CD4-positive, CD25-positive, alpha-beta regulatory T cell (primary cell): ENCODE results near the gene PAM16. TPM values are rescaled to one million over a fixed set of nuclear protein-coding genes. Genes with fewer than 3 reads are reported as not detected.

ENCODE experiments used
- ATAC-seq, 2 donors: fragments of 150-1000 bp; cut with Tn5 transposase; one replicate each; pipeline ENCODE4 v1.10.0; 2021; ENCODE audit warnings: low read depth in 2 of 2, moderate number of reproducible peaks in 2 of 2, moderate library complexity in 1 of 2
- DNase-seq, 3 donors: peaks; one replicate each; pipeline versions ENCODE4 v3.0.0 to v3.0.0-alpha.2; 2012 to 2022; ENCODE audit warnings: mixed read lengths in 1 of 3
- H3K27ac ChIP-seq: one replicate; pipeline ENCODE4 v1.7.0; 2013; ENCODE audit warnings: mild to moderate bottlenecking, low read length; ENCODE audit not compliant: insufficient read depth, poor library complexity, severe bottlenecking
- H3K27me3 ChIP-seq: one replicate; pipeline ENCODE4 v1.7.0; 2013; ENCODE audit warnings: low read length; ENCODE audit not compliant: control insufficient read depth, insufficient read depth
- H3K36me3 ChIP-seq: one replicate; pipeline ENCODE4 v1.7.0; 2013; ENCODE audit warnings: mild to moderate bottlenecking, low read length, moderate library complexity; ENCODE audit not compliant: control insufficient read depth, insufficient read depth
- H3K4me1 ChIP-seq: 2 replicates; pipeline ENCODE4 v1.7.0; 2013; ENCODE audit warnings: mild to moderate bottlenecking, low read length; ENCODE audit not compliant: insufficient read depth, control insufficient read depth, poor library complexity, severe bottlenecking
- H3K4me3 ChIP-seq: one replicate; pipeline ENCODE4 v1.7.0; 2013; ENCODE audit warnings: low read depth, mild to moderate bottlenecking, low read length, moderate library complexity
- H3K9me3 ChIP-seq, 2 experiments: 1 replicate in 1 of 2; 2 replicates in 1 of 2; pipeline ENCODE4 v1.7.0; 2013; ENCODE audit warnings: low read length in 2 of 2, mild to moderate bottlenecking in 1 of 2, moderate library complexity in 1 of 2; ENCODE audit not compliant: control insufficient read depth in 2 of 2
- H3K27ac Mint-ChIP-seq, 3 donors: one replicate each; pipeline ENCODE4 v1.8.0; 2020 to 2022; ENCODE audit warnings: mild to moderate bottlenecking in 3 of 3, mixed read lengths in 3 of 3, moderate library complexity in 2 of 3
- H3K27me3 Mint-ChIP-seq: one replicate; pipeline ENCODE4 v1.8.0; 2022; ENCODE audit warnings: mild to moderate bottlenecking, mixed read lengths
- H3K36me3 Mint-ChIP-seq: one replicate; pipeline ENCODE4 v1.8.0; 2020; ENCODE audit warnings: mixed read lengths
- H3K4me1 Mint-ChIP-seq, 4 donors: one replicate each; pipeline ENCODE4 v1.8.0; 2020 to 2022; ENCODE audit warnings: mixed read lengths in 4 of 4, mild to moderate bottlenecking in 1 of 4
- H3K4me3 Mint-ChIP-seq, 4 donors: one replicate each; pipeline ENCODE4 v1.8.0; 2020 to 2022; ENCODE audit warnings: mild to moderate bottlenecking in 4 of 4, mixed read lengths in 4 of 4, moderate library complexity in 3 of 4
- H3K9me3 Mint-ChIP-seq, 7 donors: one replicate each; pipeline ENCODE4 v1.8.0; 2020 to 2022; ENCODE audit warnings: mixed read lengths in 7 of 7, mild to moderate bottlenecking in 3 of 7, moderate library complexity in 2 of 7
- polyA plus RNA-seq, 4 donors: library from polyadenylated mRNA; unstranded; fragments of 300-500 nt; fragmentation: Illumina TruSeq; gene quantifications; one replicate each; pipeline ENCODE4 v1.2.3, GENCODE V29; 2021
- total RNA-seq: library from RNA; stranded (reverse); gene quantifications from one replicate; pipeline ENCODE4 v1.2.3, GENCODE V29; 2022

PAM16 gene
- total and polyA plus RNA-seq, 5 donors from 2014 or later: 26.2 to 44.9 (median 39.6) TPM

GRCh38 chr16:4306470-4307214 lies 44.5 kb downstream of the PAM16 start:
- Histone ChIP-seq H3K4me3 (peak overlapping the region; percentile 85), H3K4me1 (peaks cover 25% of the 10 kb centered on the region)

DNA sequence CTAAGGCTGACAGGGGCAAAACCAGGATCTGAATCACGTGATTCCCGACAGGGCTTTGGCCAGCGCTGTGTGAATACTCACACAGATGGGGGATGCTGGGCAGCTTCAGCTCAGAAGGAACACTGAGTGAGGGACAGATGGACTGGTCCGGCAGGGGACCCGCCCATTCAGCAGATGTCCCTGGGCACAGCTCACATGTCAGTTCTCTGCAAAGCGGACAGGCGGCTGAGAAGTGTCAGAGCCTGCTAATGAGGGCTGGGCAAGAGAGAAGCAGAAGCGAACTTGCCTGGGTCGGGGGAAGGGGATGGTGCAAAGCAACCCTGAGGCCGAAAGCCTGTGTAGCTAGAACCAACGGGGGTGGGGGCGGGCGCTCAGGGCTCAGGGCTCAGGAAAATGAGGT lies 47.1 kb downstream of the PAM16 start:
- no peak overlapping the region for H3K27ac ChIP-seq
- DNase-seq: no peak
- Mint-ChIP-seq H3K9me3 (no peaks in the 10 kb centered on the region), H3K27me3 (no peaks in the 10 kb centered on the region), H3K4me3 (no peak overlapping the region), H3K36me3 (peaks cover 3% of the 10 kb centered on the region), H3K4me1 (peaks cover 0 to 33% (median 14%) of the 10 kb centered on the region in 4 donors), H3K27ac (no peak overlapping the region)
- ATAC-seq: no peak
- H3K27me3 ChIP-seq: no peaks in the 10 kb centered on the region
- H3K36me3 ChIP-seq: peaks cover 2% of the 10 kb centered on the region
- no peaks in the 10 kb centered on the region for H3K9me3 ChIP-seq
- H3K4me1 ChIP-seq: peaks cover 25% of the 10 kb centered on the region
- no peak overlapping the region for H3K4me3 ChIP-seq

More at GRCh38 chr16:4306470-4307214, 44.5 kb downstream of the PAM16 start:
- DNase-seq: peak; percentile 39 to 71 (median 45)
- no peaks in the 10 kb centered on the region for H3K36me3 Mint-ChIP-seq
- H3K9me3 Mint-ChIP-seq: no peaks in the 10 kb centered on the region
- H3K9me3 ChIP-seq: no peaks in the 10 kb centered on the region
- H3K27me3 Mint-ChIP-seq: no peaks in the 10 kb centered on the region
- peak in 1 of 2 donors; percentile 4 for ATAC-seq
- H3K36me3 ChIP-seq: no peaks in the 10 kb centered on the region
- H3K27me3 ChIP-seq: no peaks in the 10 kb centered on the region
- peak overlapping the region; percentile 85 to 94 (median 92) for H3K4me3 Mint-ChIP-seq
- H3K27ac ChIP-seq: peak overlapping the region; percentile 90
- H3K4me1 Mint-ChIP-seq: peaks cover 0 to 35% (median 12%) of the 10 kb centered on the region in 4 donors
- peak overlapping the region; percentile 95 to 98 (median 96) for H3K27ac Mint-ChIP-seq

DNA sequence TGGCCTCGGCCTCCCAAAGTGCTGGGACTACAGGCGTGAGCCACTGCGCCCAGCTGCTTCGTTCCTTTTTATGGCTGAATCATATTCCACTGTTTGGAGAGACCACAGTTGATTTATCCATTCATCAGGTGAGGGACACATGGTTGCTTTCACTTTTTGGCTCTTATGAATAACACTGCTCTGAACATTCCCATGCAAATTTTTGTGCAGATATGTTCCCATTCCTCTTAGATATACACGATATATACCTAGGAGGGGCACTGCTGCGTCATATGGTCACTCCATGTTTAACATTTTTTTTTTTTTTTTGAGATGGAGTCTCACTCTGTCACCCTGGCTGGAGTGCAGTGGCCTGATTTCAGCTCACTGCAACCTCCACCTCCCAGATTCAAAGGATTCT lies 49.2 kb downstream of the PAM16 start:
- Histone ChIP-seq H3K27me3 (no peaks in the 10 kb centered on the region), H3K4me3 (no peak overlapping the region), H3K36me3 (peaks cover 2% of the 10 kb centered on the region), H3K4me1 (peaks cover 17% of the 10 kb centered on the region), H3K27ac (no peak overlapping the region), H3K9me3 (no peaks in the 10 kb centered on the region)
- H3K4me3 Mint-ChIP-seq: no peak overlapping the region
- H3K36me3 Mint-ChIP-seq: peaks cover 3% of the 10 kb centered on the region
- H3K27me3 Mint-ChIP-seq: no peaks in the 10 kb centered on the region
- H3K9me3 Mint-ChIP-seq: no peaks in the 10 kb centered on the region
- H3K27ac Mint-ChIP-seq: no peak overlapping the region
- DNase-seq (no peak), ATAC-seq (no peak)
- peaks cover 0 to 27% (median 12%) of the 10 kb centered on the region in 4 donors for H3K4me1 Mint-ChIP-seq

- Mint-ChIP-seq H3K9me3 (no peaks in the 10 kb centered on the region), H3K4me1 (peaks cover 0 to 19% (median 7%) of the 10 kb centered on the region in 4 donors), H3K4me3 (no peak overlapping the region), H3K27ac (no peak overlapping the region), H3K27me3 (no peaks in the 10 kb centered on the region), H3K36me3 (peaks cover 3% of the 10 kb centered on the region)
- Histone ChIP-seq H3K4me1 (peaks cover 9% of the 10 kb centered on the region), H3K27ac (no peak overlapping the region), H3K27me3 (no peaks in the 10 kb centered on the region), H3K36me3 (peaks cover 2% of the 10 kb centered on the region), H3K4me3 (no peak overlapping the region), H3K9me3 (no peaks in the 10 kb centered on the region)
- no peak for DNase-seq
- ATAC-seq: no peak
These were observed 49.9 kb downstream of the PAM16 start for GRCh38 chr16:4301177-4301576.

DNA sequence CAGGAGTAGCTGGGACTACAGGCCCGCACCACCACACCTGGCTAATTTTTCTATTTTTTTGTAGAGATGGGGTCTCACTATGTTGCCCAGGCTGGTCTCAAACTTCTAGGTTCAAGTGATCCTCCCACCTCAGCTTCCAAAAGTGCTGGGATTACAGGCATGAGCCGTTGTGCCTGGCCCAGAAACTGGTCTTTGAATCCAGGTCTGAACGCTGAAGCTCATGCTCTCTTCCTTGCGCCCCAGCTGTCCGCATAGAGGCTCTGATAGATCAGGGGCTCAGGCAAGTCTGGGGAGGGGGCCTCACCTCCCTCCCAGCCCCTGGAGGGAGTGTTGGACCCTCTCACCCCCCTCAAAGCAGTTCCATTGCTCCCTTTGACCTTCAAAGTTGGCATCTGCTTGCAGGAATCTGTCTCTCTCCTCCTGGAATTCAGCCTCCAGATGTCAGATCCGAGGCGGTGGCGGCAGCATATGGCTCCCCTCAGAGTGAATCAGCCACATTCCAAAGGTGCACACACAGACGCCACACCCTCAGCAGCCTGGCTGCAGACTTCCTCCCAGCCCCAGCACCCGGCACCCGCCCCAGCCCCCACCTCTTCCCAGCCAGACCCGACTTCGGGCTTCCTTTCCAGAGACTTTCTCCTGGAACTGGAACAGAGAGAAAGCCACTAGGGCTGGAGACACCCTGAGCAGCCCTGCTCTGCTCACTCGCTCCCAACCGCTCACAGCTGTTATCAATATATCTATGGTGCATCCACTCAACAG lies 52.2 kb downstream of the PAM16 start:
- H3K27ac Mint-ChIP-seq: peak overlapping the region in 1 of 3 donors; percentile 89
- peaks cover 0 to 4% (median 1%) of the 10 kb centered on the region in 4 donors for H3K4me1 Mint-ChIP-seq
- H3K27me3 Mint-ChIP-seq: no peaks in the 10 kb centered on the region
- H3K9me3 Mint-ChIP-seq: no peaks in the 10 kb centered on the region
- Histone ChIP-seq H3K9me3 (no peaks in the 10 kb centered on the region), H3K4me1 (no peaks in the 10 kb centered on the region), H3K36me3 (peaks cover 2% of the 10 kb centered on the region), H3K4me3 (no peak overlapping the region), H3K27me3 (no peaks in the 10 kb centered on the region), H3K27ac (no peak overlapping the region)
- no peak overlapping the region for H3K4me3 Mint-ChIP-seq
- no peak for ATAC-seq
- peaks cover 3% of the 10 kb centered on the region for H3K36me3 Mint-ChIP-seq
- DNase-seq: no peak

DNA sequence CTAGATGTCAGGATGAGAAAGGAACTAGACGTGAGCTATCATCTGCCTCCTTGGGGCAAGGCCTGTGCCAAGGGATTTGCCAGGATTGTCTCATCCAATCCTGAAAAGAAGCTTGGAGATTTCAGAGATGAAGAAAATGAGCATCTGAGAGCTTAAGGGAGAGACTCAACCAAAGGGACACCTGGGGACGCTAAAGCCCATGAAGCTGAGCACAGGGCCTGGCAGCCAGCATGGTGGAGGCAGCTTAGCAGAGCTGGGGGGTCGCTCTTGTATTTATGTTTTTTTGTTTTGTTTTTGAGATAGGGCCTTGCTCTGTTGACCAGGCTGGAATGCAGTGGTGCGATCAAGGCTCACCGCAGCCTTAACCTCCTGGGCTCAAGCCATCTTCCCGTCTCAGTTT lies 53.6 kb downstream of the PAM16 start:
- no peaks in the 10 kb centered on the region for H3K4me1 ChIP-seq
- H3K9me3 ChIP-seq: no peaks in the 10 kb centered on the region
- H3K36me3 Mint-ChIP-seq: peaks cover 3% of the 10 kb centered on the region
- no peak overlapping the region for H3K4me3 Mint-ChIP-seq
- H3K36me3 ChIP-seq: peaks cover 2% of the 10 kb centered on the region
- peaks cover 9% of the 10 kb centered on the region for H3K27me3 Mint-ChIP-seq
- DNase-seq: no peak
- no peak overlapping the region for H3K4me3 ChIP-seq
- H3K4me1 Mint-ChIP-seq: peaks cover 0 to 5% (median 0%) of the 10 kb centered on the region in 4 donors
- H3K27me3 ChIP-seq: no peaks in the 10 kb centered on the region
- no peak for ATAC-seq
- no peak overlapping the region for H3K27ac ChIP-seq
- H3K9me3 Mint-ChIP-seq: no peaks in the 10 kb centered on the region
- H3K27ac Mint-ChIP-seq: no peak overlapping the region

DNA sequence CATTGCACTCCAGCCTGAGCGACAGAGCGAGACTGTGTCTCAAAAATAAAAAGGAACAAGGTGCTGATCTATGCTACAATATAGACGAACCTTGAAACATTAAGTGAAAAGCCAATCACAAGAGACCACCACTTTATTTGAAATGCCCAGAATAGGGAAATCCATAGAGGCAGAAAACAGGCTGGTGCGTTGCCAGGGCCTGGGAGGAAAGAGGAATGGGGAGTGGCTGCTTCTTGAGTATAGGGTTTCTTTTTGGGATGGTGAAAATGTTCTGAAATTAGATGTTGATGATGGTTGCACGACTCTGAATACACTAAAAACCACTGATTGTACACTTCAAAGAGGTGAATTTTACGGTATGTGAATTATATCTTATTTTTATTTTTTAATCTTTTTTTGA lies 55.5 kb downstream of the PAM16 start:
- H3K4me3 ChIP-seq: no peak overlapping the region
- H3K4me1 Mint-ChIP-seq: peaks cover 0 to 5% (median 0%) of the 10 kb centered on the region in 4 donors
- no peaks in the 10 kb centered on the region for H3K27me3 ChIP-seq
- H3K4me3 Mint-ChIP-seq: no peak overlapping the region
- no peaks in the 10 kb centered on the region for H3K9me3 ChIP-seq
- H3K4me1 ChIP-seq: no peaks in the 10 kb centered on the region
- DNase-seq: no peak
- H3K27ac Mint-ChIP-seq: no peak overlapping the region
- H3K36me3 ChIP-seq: no peaks in the 10 kb centered on the region
- peaks cover 9% of the 10 kb centered on the region for H3K27me3 Mint-ChIP-seq
- H3K9me3 Mint-ChIP-seq: no peaks in the 10 kb centered on the region
- ATAC-seq: no peak
- H3K27ac ChIP-seq: no peak overlapping the region
- peaks cover 3% of the 10 kb centered on the region for H3K36me3 Mint-ChIP-seq
